Esophagus muscularis mucosa (tissue), 4 donors: ENCODE results near the gene TXNRD2.

Experiments used
- CTCF ChIP-seq, 3 experiments: fragments of 200-600 bp in 2 of 3; fragments of 450-650 bp in 1 of 3; sonication (generic) in 2 of 3; IDR thresholded peaks; one replicate each; pipeline ENCODE4 v1.5.1; 2017 to 2019; ENCODE audit warnings: antibody characterized with exemption in 3 of 3, mild to moderate bottlenecking in 2 of 3, moderate library complexity in 1 of 3
- EP300 ChIP-seq: sonication (generic); formaldehyde crosslinking; IDR thresholded peaks from one replicate; pipeline ENCODE4 v1.6.1; 2017; ENCODE audit warnings: antibody characterized with exemption
- POLR2A ChIP-seq: fragments of 450-650 bp; IDR thresholded peaks from one replicate; pipeline ENCODE4 v1.6.1; 2017; ENCODE audit warnings: antibody characterized with exemption, moderate library complexity, mild to moderate bottlenecking, low read depth

GRCh38 chr22:19913337-19913936 lies 28.2 kb downstream of the TXNRD2 start:
- TF ChIP-seq CTCF (IDR thresholded peaks at IDR 0.05) (no peak), EP300 (no peak), POLR2A (no peak)
